Upper lobe of left lung (tissue), 4 donors: ENCODE results near the gene CTNNA1.

Experiments used
- EP300 ChIP-seq, 4 donors: sonication (generic); formaldehyde crosslinking; IDR thresholded peaks; one replicate each; pipeline ENCODE4 v1.5.1; 2017; ENCODE audit warnings: antibody characterized with exemption in 4 of 4, control low read depth in 2 of 4
- POLR2AphosphoS5 ChIP-seq, 2 donors: sonication (generic); formaldehyde crosslinking; IDR thresholded peaks; one replicate each; pipeline ENCODE4 v1.5.1; 2017; ENCODE audit warnings: antibody characterized with exemption in 2 of 2
- TF ChIP-seq, protein P1 (sequence below), 6 experiments: fragments of 450-650 bp in 4 of 6; fragments of 200-600 bp in 2 of 6; sonication (generic) in 2 of 6; IDR thresholded peaks; one replicate each; pipeline ENCODE4 v1.5.1; 2016 to 2019; ENCODE audit warnings: antibody characterized with exemption in 6 of 6

DNA sequence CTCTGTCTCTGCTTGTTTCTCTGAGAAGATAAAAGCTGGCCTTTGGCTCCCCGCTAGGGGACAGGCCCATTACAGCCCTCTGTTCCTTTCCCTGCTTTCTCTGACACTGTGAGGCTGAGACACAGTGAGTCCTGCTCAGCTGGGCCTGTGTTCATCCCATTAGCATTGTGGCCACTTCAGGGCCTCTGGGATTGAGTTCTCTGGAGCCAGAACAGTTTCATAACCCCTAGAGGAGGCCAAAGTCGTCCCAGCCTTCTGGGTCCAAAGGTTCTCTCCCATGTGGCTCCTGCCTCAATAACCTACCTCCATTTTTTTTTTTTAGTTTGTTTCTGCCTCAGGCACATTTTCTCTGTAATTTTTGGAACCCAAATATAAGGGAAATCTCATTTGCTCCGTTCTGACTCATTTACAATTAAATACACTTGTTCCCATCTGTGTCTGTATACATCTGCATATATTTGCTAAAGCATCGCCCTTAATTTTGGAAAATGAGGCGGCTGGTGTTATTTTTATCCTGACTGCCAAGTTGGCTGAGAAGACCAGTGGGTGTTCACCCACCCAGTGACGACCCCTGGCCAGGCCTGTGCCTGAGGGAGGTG, 27.3 kb upstream of the CTNNA1 start:
- TF ChIP-seq, protein P1, sequence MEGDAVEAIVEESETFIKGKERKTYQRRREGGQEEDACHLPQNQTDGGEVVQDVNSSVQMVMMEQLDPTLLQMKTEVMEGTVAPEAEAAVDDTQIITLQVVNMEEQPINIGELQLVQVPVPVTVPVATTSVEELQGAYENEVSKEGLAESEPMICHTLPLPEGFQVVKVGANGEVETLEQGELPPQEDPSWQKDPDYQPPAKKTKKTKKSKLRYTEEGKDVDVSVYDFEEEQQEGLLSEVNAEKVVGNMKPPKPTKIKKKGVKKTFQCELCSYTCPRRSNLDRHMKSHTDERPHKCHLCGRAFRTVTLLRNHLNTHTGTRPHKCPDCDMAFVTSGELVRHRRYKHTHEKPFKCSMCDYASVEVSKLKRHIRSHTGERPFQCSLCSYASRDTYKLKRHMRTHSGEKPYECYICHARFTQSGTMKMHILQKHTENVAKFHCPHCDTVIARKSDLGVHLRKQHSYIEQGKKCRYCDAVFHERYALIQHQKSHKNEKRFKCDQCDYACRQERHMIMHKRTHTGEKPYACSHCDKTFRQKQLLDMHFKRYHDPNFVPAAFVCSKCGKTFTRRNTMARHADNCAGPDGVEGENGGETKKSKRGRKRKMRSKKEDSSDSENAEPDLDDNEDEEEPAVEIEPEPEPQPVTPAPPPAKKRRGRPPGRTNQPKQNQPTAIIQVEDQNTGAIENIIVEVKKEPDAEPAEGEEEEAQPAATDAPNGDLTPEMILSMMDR (IDR thresholded peaks at IDR 0.05): no peak
- TF ChIP-seq EP300 (IDR thresholded peaks at IDR 0.05): no peak
- TF ChIP-seq POLR2AphosphoS5 (IDR thresholded peaks at IDR 0.05): no peak
